Measurements from ENCODE around the gene MPHOSPH9.

GRCh38 chr12:123200414-123200813 lies 32.5 kb downstream of the MPHOSPH9 start:
- TF ChIP-seq CTCF (IDR thresholded peaks at IDR 0.05) = no peak
- no peak for TF ChIP-seq POLR2A (IDR thresholded peaks at IDR 0.05)

Data from uterus (tissue), 2 donors.